Measurements from ENCODE around the gene ZDHHC14. TPM values are rescaled to one million over a fixed set of nuclear protein-coding genes. Genes with fewer than 3 reads are reported as not detected.

Gene ZDHHC14
- total and polyA plus RNA-seq, 8 donors = 8.2 to 33.2 (median 25.8) TPM

GRCh38 chr6:157661652-157662051, 280.7 kb downstream of the ZDHHC14 start:
- intact Hi-C loops (cut with DNase I) = no loop called here
- ATAC-seq (no peak), DNase-seq (no peak)
- no peaks in the 10 kb centered on the region for H3K36me3 ChIP-seq
- H3K27ac ChIP-seq = no peak overlapping the region
- TF ChIP-seq CTCF (IDR thresholded peaks at IDR 0.05) = no peak
- H3K4me1 ChIP-seq = no peaks in the 10 kb centered on the region
- H3K9me3 ChIP-seq = no peaks in the 10 kb centered on the region
- peaks cover 0 to 14% of the 10 kb centered on the region in 2 donors for H3K27me3 ChIP-seq
- no peak overlapping the region for H3K4me3 ChIP-seq

GRCh38 chr6:157663261-157663660, 282.3 kb downstream of the ZDHHC14 start:
- H3K4me3 ChIP-seq = no peak overlapping the region
- no peaks in the 10 kb centered on the region for H3K9me3 ChIP-seq
- TF ChIP-seq CTCF (IDR thresholded peaks at IDR 0.05) = no peak
- no peak for ATAC-seq
- no peak for DNase-seq
- H3K27ac ChIP-seq = no peak overlapping the region
- H3K36me3 ChIP-seq = no peaks in the 10 kb centered on the region
- intact Hi-C loops (cut with DNase I) = no loop called here
- H3K27me3 ChIP-seq = peaks cover 0 to 14% of the 10 kb centered on the region in 2 donors
- peaks cover 0 to 12% of the 10 kb centered on the region in 2 donors for H3K4me1 ChIP-seq

GRCh38 chr6:157665180-157665579, 284.2 kb downstream of the ZDHHC14 start:
- intact Hi-C loops (cut with DNase I) = no loop called here
- no peak for DNase-seq
- peaks cover 11 to 31% of the 10 kb centered on the region in 2 donors for H3K4me1 ChIP-seq
- peaks cover 0 to 5% of the 10 kb centered on the region in 2 donors for H3K27me3 ChIP-seq
- H3K4me3 ChIP-seq = no peak overlapping the region
- TF ChIP-seq CTCF (IDR thresholded peaks at IDR 0.05) = no peak
- H3K36me3 ChIP-seq = no peaks in the 10 kb centered on the region
- H3K9me3 ChIP-seq = no peaks in the 10 kb centered on the region
- H3K27ac ChIP-seq = no peak overlapping the region
- no peak for ATAC-seq

- no peak overlapping the region for H3K4me3 ChIP-seq
- intact Hi-C loops (cut with DNase I) = no loop called here
- no peaks in the 10 kb centered on the region for H3K9me3 ChIP-seq
- no peaks in the 10 kb centered on the region for H3K36me3 ChIP-seq
- TF ChIP-seq CTCF (IDR thresholded peaks at IDR 0.05) = no peak
- H3K27ac ChIP-seq = no peak overlapping the region
- DNase-seq (peak in 2 of 4 donors; percentile 38 to 67), ATAC-seq (no peak)
- H3K27me3 ChIP-seq = peaks cover 0 to 15% of the 10 kb centered on the region in 2 donors
- H3K4me1 ChIP-seq = peaks cover 18 to 41% of the 10 kb centered on the region in 2 donors
Observed at GRCh38 chr6:157666729-157667128, 285.7 kb downstream of the ZDHHC14 start.

- H3K4me3 ChIP-seq = no peak overlapping the region
- ATAC-seq (peak; percentile 65), DNase-seq (peak in 2 of 4 donors; percentile 71 to 79)
- H3K9me3 ChIP-seq = no peaks in the 10 kb centered on the region
- H3K27ac ChIP-seq = no peak overlapping the region
- no peaks in the 10 kb centered on the region for H3K36me3 ChIP-seq
- peak; percentile 73 to 78 for TF ChIP-seq CTCF (IDR thresholded peaks at IDR 0.05)
- intact Hi-C loops (cut with DNase I) = no loop called here
- H3K4me1 ChIP-seq = peaks cover 18 to 41% of the 10 kb centered on the region in 2 donors
- H3K27me3 ChIP-seq = peaks cover 0 to 20% of the 10 kb centered on the region in 2 donors
Observed at GRCh38 chr6:157667211-157668008, 286.4 kb downstream of the ZDHHC14 start.

Data from left lung (tissue), 10 donors.